ENCODE results near the gene CRYBG1.

Gene CRYBG1

DNA sequence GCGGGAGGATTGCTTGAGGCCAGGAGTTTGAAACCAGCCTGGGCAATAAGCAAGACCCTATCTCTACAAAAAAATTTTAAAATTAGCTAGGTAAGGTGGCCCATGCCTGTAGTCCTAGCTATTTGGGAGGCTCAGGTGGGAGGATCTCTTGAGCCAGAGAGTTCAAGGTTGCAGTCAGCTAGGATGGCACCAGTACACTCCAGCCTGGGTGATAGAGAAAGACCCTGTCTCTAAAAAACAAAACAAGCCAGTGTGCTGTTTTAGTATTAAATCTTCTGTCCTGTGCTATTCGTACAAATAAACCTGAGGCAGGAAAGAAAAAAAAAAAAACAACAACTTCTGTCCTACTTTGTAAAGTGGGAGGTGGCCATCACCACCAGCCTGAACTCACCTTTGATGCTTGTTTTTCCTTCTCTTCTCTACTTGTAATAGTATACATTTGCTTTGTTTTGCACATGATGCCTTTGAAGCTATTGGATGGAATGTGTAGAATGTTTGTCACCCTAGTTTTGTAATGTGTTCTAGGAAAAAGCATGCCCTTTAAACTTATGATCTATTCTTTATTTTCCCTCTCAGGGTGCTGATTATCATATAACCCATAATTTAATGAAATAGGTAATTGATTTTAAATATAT is 102.5 kb downstream of the CRYBG1 start:
- no peak for TF ChIP-seq EZH2 (optimal IDR thresholded peaks at IDR 0.05; ENCODE audit: low read depth, low read length)

DNA sequence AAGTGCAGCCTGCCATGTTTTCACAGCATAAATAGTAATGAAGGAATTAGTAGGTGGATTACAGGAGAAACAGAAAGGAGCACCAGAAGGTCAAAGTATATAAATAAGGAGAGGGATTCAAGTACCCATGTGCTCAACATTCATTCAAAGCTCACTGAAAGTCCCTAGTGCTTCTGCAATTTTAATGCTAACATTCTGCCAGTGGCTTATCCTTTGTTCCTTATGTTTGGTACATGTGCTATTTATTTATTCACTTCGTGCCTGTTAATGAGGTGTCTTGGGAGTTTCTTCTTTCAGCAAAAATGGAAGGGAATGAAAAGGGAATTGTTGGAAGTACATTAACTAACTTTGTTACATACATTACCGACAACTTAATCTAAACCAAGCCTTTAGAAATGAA is 105.7 kb downstream of the CRYBG1 start:
- Histone ChIP-seq H3K9ac (ENCODE audit: low read length) (no peak overlapping the region), H3F3A (ENCODE audit: insufficient read depth, low read length) (no peaks in the 10 kb centered on the region), H3K4me3 (ENCODE audit: low read length) (no peak overlapping the region), H3K4me2 (ENCODE audit: low read depth, low read length) (no peak overlapping the region), H3K27ac (ENCODE audit: low read length) (no peak overlapping the region), H3K79me2 (ENCODE audit: low read length) (no peaks in the 10 kb centered on the region), H3K9me2 (replicated peaks; ENCODE audit: insufficient read depth, low read length) (no peaks in the 10 kb centered on the region), H3K4me1 (ENCODE audit: low read length) (no peaks in the 10 kb centered on the region), H2AFZ (ENCODE audit: low read length) (no peak overlapping the region), H3K9me3 (replicated peaks; ENCODE audit: insufficient read depth, low read length) (no peaks in the 10 kb centered on the region), H4K20me1 (ENCODE audit: insufficient read depth, low read length) (no peaks in the 10 kb centered on the region), H3K27me3 (replicated peaks; ENCODE audit: insufficient read depth, low read length) (no peaks in the 10 kb centered on the region), H3K36me3 (replicated peaks; ENCODE audit: insufficient read depth, low read length) (no peaks in the 10 kb centered on the region)
- TF ChIP-seq, protein P1, sequence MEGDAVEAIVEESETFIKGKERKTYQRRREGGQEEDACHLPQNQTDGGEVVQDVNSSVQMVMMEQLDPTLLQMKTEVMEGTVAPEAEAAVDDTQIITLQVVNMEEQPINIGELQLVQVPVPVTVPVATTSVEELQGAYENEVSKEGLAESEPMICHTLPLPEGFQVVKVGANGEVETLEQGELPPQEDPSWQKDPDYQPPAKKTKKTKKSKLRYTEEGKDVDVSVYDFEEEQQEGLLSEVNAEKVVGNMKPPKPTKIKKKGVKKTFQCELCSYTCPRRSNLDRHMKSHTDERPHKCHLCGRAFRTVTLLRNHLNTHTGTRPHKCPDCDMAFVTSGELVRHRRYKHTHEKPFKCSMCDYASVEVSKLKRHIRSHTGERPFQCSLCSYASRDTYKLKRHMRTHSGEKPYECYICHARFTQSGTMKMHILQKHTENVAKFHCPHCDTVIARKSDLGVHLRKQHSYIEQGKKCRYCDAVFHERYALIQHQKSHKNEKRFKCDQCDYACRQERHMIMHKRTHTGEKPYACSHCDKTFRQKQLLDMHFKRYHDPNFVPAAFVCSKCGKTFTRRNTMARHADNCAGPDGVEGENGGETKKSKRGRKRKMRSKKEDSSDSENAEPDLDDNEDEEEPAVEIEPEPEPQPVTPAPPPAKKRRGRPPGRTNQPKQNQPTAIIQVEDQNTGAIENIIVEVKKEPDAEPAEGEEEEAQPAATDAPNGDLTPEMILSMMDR (IDR thresholded peaks at IDR 0.05; ENCODE audit: low read length) = no peak
- TF ChIP-seq EZH2phosphoT487 (IDR thresholded peaks at IDR 0.05; ENCODE audit: low read length) (no peak), EZH2 (optimal IDR thresholded peaks at IDR 0.05; ENCODE audit: low read depth, low read length) (no peak)
- DNase-seq = no peak

More for the DNA sequence above, 102.5 kb downstream of the CRYBG1 start:
- Histone ChIP-seq H3K4me2 (ENCODE audit: low read depth, low read length) (no peak overlapping the region), H3K36me3 (replicated peaks; ENCODE audit: insufficient read depth, low read length) (no peaks in the 10 kb centered on the region), H3K4me1 (ENCODE audit: low read length) (no peaks in the 10 kb centered on the region), H3K9ac (ENCODE audit: low read length) (no peak overlapping the region), H3K27me3 (replicated peaks; ENCODE audit: insufficient read depth, low read length) (no peaks in the 10 kb centered on the region), H3K27ac (ENCODE audit: low read length) (no peak overlapping the region), H2AFZ (ENCODE audit: low read length) (no peak overlapping the region), H3K9me3 (replicated peaks; ENCODE audit: insufficient read depth, low read length) (no peaks in the 10 kb centered on the region), H3K79me2 (ENCODE audit: low read length) (no peaks in the 10 kb centered on the region), H4K20me1 (ENCODE audit: insufficient read depth, low read length) (no peaks in the 10 kb centered on the region), H3F3A (ENCODE audit: insufficient read depth, low read length) (no peaks in the 10 kb centered on the region), H3K4me3 (ENCODE audit: low read length) (no peak overlapping the region), H3K9me2 (replicated peaks; ENCODE audit: insufficient read depth, low read length) (no peaks in the 10 kb centered on the region)
- no peak for DNase-seq

DNA sequence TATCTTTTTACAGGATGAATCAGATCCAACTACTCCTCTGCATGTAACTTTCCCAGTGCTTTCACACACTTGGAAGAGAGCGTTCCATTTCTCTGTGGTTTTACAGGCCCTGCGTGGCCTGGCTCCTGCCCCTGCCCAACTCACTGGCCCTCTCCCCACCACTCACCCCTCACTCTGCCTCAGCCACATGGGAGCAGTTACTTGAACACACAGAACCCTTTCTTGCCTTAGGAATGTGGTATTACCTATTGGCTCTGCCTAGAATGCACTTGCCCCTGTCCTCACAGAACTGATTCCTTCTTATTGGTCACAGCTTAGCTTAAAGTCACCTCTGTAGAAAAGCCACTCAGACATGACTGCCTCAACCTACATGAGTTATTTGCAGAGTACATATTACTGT is 108.4 kb downstream of the CRYBG1 start:
- TF ChIP-seq EZH2phosphoT487 (IDR thresholded peaks at IDR 0.05; ENCODE audit: low read length) (no peak), EZH2 (optimal IDR thresholded peaks at IDR 0.05; ENCODE audit: low read depth, low read length) (no peak)
- TF ChIP-seq, protein P1 (IDR thresholded peaks at IDR 0.05; ENCODE audit: low read length) = no peak
- H2AFZ ChIP-seq (ENCODE audit: low read length) = no peak overlapping the region
- DNase-seq = no peak
- no peak overlapping the region for H3K4me3 ChIP-seq (ENCODE audit: low read length)
- no peaks in the 10 kb centered on the region for H3K79me2 ChIP-seq (ENCODE audit: low read length)
- H3K9me2 ChIP-seq (replicated peaks; ENCODE audit: insufficient read depth, low read length) = no peaks in the 10 kb centered on the region
- H4K20me1 ChIP-seq (ENCODE audit: insufficient read depth, low read length) = no peaks in the 10 kb centered on the region
- H3K27me3 ChIP-seq (replicated peaks; ENCODE audit: insufficient read depth, low read length) = no peaks in the 10 kb centered on the region
- H3K36me3 ChIP-seq (replicated peaks; ENCODE audit: insufficient read depth, low read length) = no peaks in the 10 kb centered on the region
- no peaks in the 10 kb centered on the region for H3K9me3 ChIP-seq (replicated peaks; ENCODE audit: insufficient read depth, low read length)
- no peak overlapping the region for H3K27ac ChIP-seq (ENCODE audit: low read length)
- H3K4me1 ChIP-seq (ENCODE audit: low read length) = no peaks in the 10 kb centered on the region
- no peaks in the 10 kb centered on the region for H3F3A ChIP-seq (ENCODE audit: insufficient read depth, low read length)
- H3K4me2 ChIP-seq (ENCODE audit: low read depth, low read length) = no peak overlapping the region
- H3K9ac ChIP-seq (ENCODE audit: low read length) = no peak overlapping the region

DNA sequence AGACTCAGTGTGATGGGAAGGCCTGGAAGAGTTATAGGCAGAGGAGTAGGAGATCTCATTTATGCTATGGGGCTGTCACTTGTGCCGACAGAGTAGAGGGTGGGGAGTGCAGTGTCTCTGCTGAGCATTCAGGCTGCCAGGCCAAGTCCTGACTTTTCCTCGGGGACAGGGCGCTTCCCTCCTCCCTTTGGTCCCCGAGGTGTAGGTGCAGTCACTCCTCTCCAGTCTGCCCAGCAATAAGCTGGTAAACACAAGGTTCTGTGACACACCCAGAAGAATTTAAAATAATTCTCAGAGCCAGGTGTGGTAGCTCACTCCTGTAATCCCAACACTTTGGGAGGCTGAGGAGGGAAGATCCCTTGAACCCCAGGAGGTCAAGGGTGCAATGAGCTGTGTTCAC is 109.4 kb downstream of the CRYBG1 start:
- Histone ChIP-seq H2AFZ (ENCODE audit: low read length) (no peak overlapping the region), H3K9me2 (replicated peaks; ENCODE audit: insufficient read depth, low read length) (no peaks in the 10 kb centered on the region), H3K4me1 (ENCODE audit: low read length) (no peaks in the 10 kb centered on the region), H3K27ac (ENCODE audit: low read length) (no peak overlapping the region), H3K79me2 (ENCODE audit: low read length) (no peaks in the 10 kb centered on the region), H3K36me3 (replicated peaks; ENCODE audit: insufficient read depth, low read length) (no peaks in the 10 kb centered on the region), H3K9ac (ENCODE audit: low read length) (no peak overlapping the region), H3K4me3 (ENCODE audit: low read length) (no peak overlapping the region), H3K27me3 (replicated peaks; ENCODE audit: insufficient read depth, low read length) (no peaks in the 10 kb centered on the region), H3K9me3 (replicated peaks; ENCODE audit: insufficient read depth, low read length) (no peaks in the 10 kb centered on the region), H3K4me2 (ENCODE audit: low read depth, low read length) (no peak overlapping the region), H4K20me1 (ENCODE audit: insufficient read depth, low read length) (no peaks in the 10 kb centered on the region), H3F3A (ENCODE audit: insufficient read depth, low read length) (no peaks in the 10 kb centered on the region)
- no peak for TF ChIP-seq EZH2phosphoT487 (IDR thresholded peaks at IDR 0.05; ENCODE audit: low read length)
- DNase-seq = no peak
